Upper lobe of left lung (tissue), 6 donors: ENCODE results near the gene SPSB3. TPM values are rescaled to one million over a fixed set of nuclear protein-coding genes. Genes with fewer than 3 reads are reported as not detected.

Source experiments
- ATAC-seq, 2 donors: fragments of 200-7000 bp; cut with Tn5 transposase; one replicate each; pipeline ENCODE4 v1.9.1; 2022; ENCODE audit warnings: mild to moderate bottlenecking in 2 of 2, moderate library complexity in 2 of 2; ENCODE audit not compliant: low FRiP score in 2 of 2
- DNase-seq, 2 donors: peaks; one replicate each; pipeline ENCODE4 v3.0.0-alpha.2; 2019 to 2020
- H3K27ac ChIP-seq, 4 donors: fragments of 200-600 bp; sonication (generic); one replicate each; pipeline ENCODE4 v1.5.1; 2016 to 2019
- H3K27me3 ChIP-seq, 4 donors: fragments of 200-600 bp; sonication (generic); one replicate each; pipeline ENCODE4 v1.5.1; 2017 to 2019
- H3K36me3 ChIP-seq, 4 donors: fragments of 200-600 bp; sonication (generic); one replicate each; pipeline ENCODE4 v1.5.1; 2016 to 2019
- H3K4me1 ChIP-seq, 4 donors: fragments of 200-600 bp; sonication (generic); one replicate each; pipeline ENCODE4 v1.5.1; 2018 to 2019
- H3K4me3 ChIP-seq, 4 donors: fragments of 200-600 bp; sonication (generic); one replicate each; pipeline ENCODE4 v1.5.1; 2017 to 2019; ENCODE audit warnings: mild to moderate bottlenecking in 2 of 4, moderate library complexity in 1 of 4
- H3K9me3 ChIP-seq, 4 donors: fragments of 200-600 bp; sonication (generic); one replicate each; pipeline ENCODE4 v1.5.1; 2018 to 2019
- CTCF ChIP-seq, 6 experiments: fragments of 450-650 bp in 4 of 6; fragments of 200-600 bp in 2 of 6; sonication (generic) in 2 of 6; IDR thresholded peaks; one replicate each; pipeline ENCODE4 v1.5.1; 2016 to 2019; ENCODE audit warnings: antibody characterized with exemption in 6 of 6
- EP300 ChIP-seq, 4 donors: sonication (generic); formaldehyde crosslinking; IDR thresholded peaks; one replicate each; pipeline ENCODE4 v1.5.1; 2017; ENCODE audit warnings: antibody characterized with exemption in 4 of 4, control low read depth in 2 of 4
- POLR2A ChIP-seq, 4 donors: fragments of 450-650 bp; IDR thresholded peaks; one replicate each; pipeline ENCODE4 v1.5.1; 2016 to 2017; ENCODE audit warnings: antibody characterized with exemption in 4 of 4, mild to moderate bottlenecking in 2 of 4
- POLR2AphosphoS5 ChIP-seq, 2 donors: sonication (generic); formaldehyde crosslinking; IDR thresholded peaks; one replicate each; pipeline ENCODE4 v1.5.1; 2017; ENCODE audit warnings: antibody characterized with exemption in 2 of 2
- WGBS, 2 donors: methylation state at CpG; one replicate each; pipeline ENCODE4 v1.1.5; 2017 to 2018; 5-methylcytosine and 5-hydroxymethylcytosine counted together
- small RNA-seq, 4 donors: library from RNA; depleted of rRNA; stranded (forward); fragments of <200 nt; gene quantifications; one replicate each; pipeline ENCODE3, GENCODE V24; 2016
- total RNA-seq, 6 donors: library from RNA; depleted of rRNA in 4 of 6; stranded (reverse); fragments of >200 nt in 4 of 6; gene quantifications; one replicate each; pipeline versions ENCODE4 v1.1.0 to v1.2.1, GENCODE V29; 2016 to 2021
- donor health status: DM: no; HTN: no; CAD: no; lungs with moderate emphysema.
- donor health status: DM: no; HTN: yes; CAD: no; lungs with severe emphysema.

SPSB3 gene
- total RNA-seq, 6 donors from 2014 or later: 46.2 to 234 (median 64.4) TPM

- no peak overlapping the region for H3K27ac ChIP-seq
- no peak overlapping the region for H3K4me3 ChIP-seq
- TF ChIP-seq EP300 (IDR thresholded peaks at IDR 0.05): no peak
- TF ChIP-seq POLR2AphosphoS5 (IDR thresholded peaks at IDR 0.05): no peak
- TF ChIP-seq POLR2A (IDR thresholded peaks at IDR 0.05): no peak
- TF ChIP-seq CTCF (IDR thresholded peaks at IDR 0.05): no peak
- peaks cover 9 to 90% (median 69%) of the 10 kb centered on the region in 4 donors for H3K36me3 ChIP-seq
- WGBS, 2 donors: 96 to 97% methylated on average over 35 of the region's 35 CpGs
- H3K27me3 ChIP-seq: no peaks in the 10 kb centered on the region
- no peaks in the 10 kb centered on the region for H3K9me3 ChIP-seq
- ATAC-seq: no peak
- H3K4me1 ChIP-seq: no peaks in the 10 kb centered on the region
- peak in 1 of 2 donors; percentile 70 for DNase-seq
Observed at GRCh38 chr16:1729445-1729844, 52.9 kb downstream of the SPSB3 start.

- Histone ChIP-seq H3K27ac (no peak overlapping the region), H3K4me1 (peaks cover 0 to 2% (median 0%) of the 10 kb centered on the region in 4 donors), H3K9me3 (no peaks in the 10 kb centered on the region), H3K4me3 (no peak overlapping the region), H3K27me3 (no peaks in the 10 kb centered on the region), H3K36me3 (peaks cover 8 to 89% (median 65%) of the 10 kb centered on the region in 4 donors)
- ATAC-seq (no peak), DNase-seq (peak in 1 of 2 donors; percentile 56)
- 94 to 98% methylated on average over 17 to 18 of the region's 18 CpGs for WGBS, 2 donors
- TF ChIP-seq POLR2AphosphoS5 (IDR thresholded peaks at IDR 0.05) (no peak), POLR2A (IDR thresholded peaks at IDR 0.05) (no peak), CTCF (IDR thresholded peaks at IDR 0.05) (no peak), EP300 (IDR thresholded peaks at IDR 0.05) (no peak)
Observed at GRCh38 chr16:1729026-1729425, 53.3 kb downstream of the SPSB3 start.

GRCh38 chr16:1727651-1728624, 54.4 kb downstream of the SPSB3 start:
- Histone ChIP-seq H3K9me3 (no peaks in the 10 kb centered on the region), H3K4me1 (peaks cover 7 to 12% (median 8%) of the 10 kb centered on the region in 4 donors), H3K27ac (no peak overlapping the region), H3K36me3 (peaks cover 8 to 78% (median 54%) of the 10 kb centered on the region in 4 donors), H3K27me3 (no peaks in the 10 kb centered on the region), H3K4me3 (no peak overlapping the region)
- DNase-seq (peak in 1 of 2 donors; percentile 82), ATAC-seq (no peak)
- WGBS, 2 donors: 94 to 95% methylated on average over 21 to 37 of the region's 37 CpGs
- no peak for TF ChIP-seq CTCF (IDR thresholded peaks at IDR 0.05)

Small RNA genes within 50 kb of the gene (small RNA-seq; reads per million reads assigned to genes)
- gene MIR3177: 0.12 to 1.1 (median 0.47) reads per million in 4 donors

Other genes with a start within 250 kb of the SPSB3 start
- 100 to 1,000 TPM in 1 of 6 donors, 10 to 100 TPM in 5; 31.4 to 112 (median 48.4) TPM for gene TMEM204, start 248.9 kb downstream of the SPSB3 start, total RNA-seq
- gene IFT140, start 170.5 kb downstream of the SPSB3 start, total RNA-seq: 100 to 1,000 TPM in 1 of 6 donors, 10 to 100 TPM in 5; 32.1 to 152 (median 49.8) TPM
- 10 to 100 TPM; 16.3 to 57.6 (median 20.6) TPM for gene CRAMP1, start 170.2 kb downstream of the SPSB3 start, total RNA-seq
- 10 to 100 TPM; 15.8 to 60.5 (median 38.3) TPM for gene JPT2, start 104.3 kb downstream of the SPSB3 start, total RNA-seq
- gene MAPK8IP3, start 76.4 kb downstream of the SPSB3 start, total RNA-seq: 100 to 1,000 TPM in 2 of 6 donors, 10 to 100 TPM in 4; 46.4 to 505 (median 71.9) TPM
- 100 to 1,000 TPM in 2 of 6 donors, 10 to 100 TPM in 4; 57.8 to 155 (median 78.9) TPM for gene NME3, start 11.0 kb downstream of the SPSB3 start, total RNA-seq
- gene EME2, start 9.8 kb downstream of the SPSB3 start, total RNA-seq: 10 to 100 TPM; 10.8 to 87.0 (median 21.5) TPM
- gene MRPS34, start 9.4 kb downstream of the SPSB3 start, total RNA-seq: 10 to 100 TPM; 49.2 to 91.7 (median 69.8) TPM
- gene NUBP2, start 389 bp upstream of the SPSB3 start, total RNA-seq: 10 to 100 TPM; 53.2 to 85.6 (median 60.5) TPM
- 10 to 100 TPM in 1 of 6 donors, 1 to 10 TPM in 5; 1.0 to 11.5 (median 3.1) TPM for gene IGFALS, start 11.1 kb upstream of the SPSB3 start, total RNA-seq
- gene HAGH, start 44.3 kb upstream of the SPSB3 start, total RNA-seq: 100 to 1,000 TPM in 5 of 6 donors, 10 to 100 TPM in 1; 84.5 to 251 (median 122) TPM
- gene FAHD1, start 44.6 kb upstream of the SPSB3 start, total RNA-seq: 10 to 100 TPM; 22.1 to 42.1 (median 32.6) TPM
- under 1 TPM in 1 of 6 donors, not detected in 5; 0.54 TPM for gene MEIOB, start 89.6 kb upstream of the SPSB3 start, total RNA-seq
- 1 to 10 TPM in 2 of 6 donors, under 1 TPM in 2, not detected in 2; 0.44 to 4.0 (median 0.95) TPM for gene HS3ST6, start 135.8 kb upstream of the SPSB3 start, total RNA-seq
- 10 to 100 TPM; 18.2 to 45.3 (median 31.9) TPM for gene MSRB1, start 160.6 kb upstream of the SPSB3 start, total RNA-seq
- gene RPL3L, start 172.1 kb upstream of the SPSB3 start, total RNA-seq: not detected
- gene NDUFB10, start 177.0 kb upstream of the SPSB3 start, total RNA-seq: 100 to 1,000 TPM in 4 of 6 donors, 10 to 100 TPM in 2; 76.5 to 245 (median 107) TPM
- gene RPS2, start 182.3 kb upstream of the SPSB3 start, total RNA-seq: 1,000 to 10,000 TPM; 1,128 to 1,943 (median 1,579) TPM
- under 1 TPM in 1 of 6 donors, not detected in 5; 0.37 TPM for gene RNF151, start 184.3 kb upstream of the SPSB3 start, total RNA-seq
- gene TBL3, start 189.5 kb upstream of the SPSB3 start, total RNA-seq: 10 to 100 TPM; 22.0 to 51.6 (median 35.0) TPM
- 1 to 10 TPM in 5 of 6 donors, not detected in 1; 2.1 to 5.4 (median 5.0) TPM for gene NOXO1, start 198.9 kb upstream of the SPSB3 start, total RNA-seq
- gene GFER, start 201.6 kb upstream of the SPSB3 start, total RNA-seq: 10 to 100 TPM in 5 of 6 donors, 1 to 10 TPM in 1; 5.2 to 40.3 (median 24.7) TPM
- 1 to 10 TPM in 1 of 6 donors, under 1 TPM in 3, not detected in 2; 0.15 to 1.4 (median 0.34) TPM for gene SYNGR3, start 207.4 kb upstream of the SPSB3 start, total RNA-seq
- gene ZNF598, start 227.2 kb upstream of the SPSB3 start, total RNA-seq: 10 to 100 TPM; 20.1 to 62.8 (median 41.7) TPM
- under 1 TPM in 2 of 6 donors, not detected in 4; 0.67 to 0.80 TPM for gene NPW, start 237.2 kb upstream of the SPSB3 start, total RNA-seq
- 100 to 1,000 TPM; 131 to 604 (median 283) TPM for gene NHERF2, start 244.3 kb upstream of the SPSB3 start, total RNA-seq